Measurements from ENCODE around the gene AQP12A.

DNA sequence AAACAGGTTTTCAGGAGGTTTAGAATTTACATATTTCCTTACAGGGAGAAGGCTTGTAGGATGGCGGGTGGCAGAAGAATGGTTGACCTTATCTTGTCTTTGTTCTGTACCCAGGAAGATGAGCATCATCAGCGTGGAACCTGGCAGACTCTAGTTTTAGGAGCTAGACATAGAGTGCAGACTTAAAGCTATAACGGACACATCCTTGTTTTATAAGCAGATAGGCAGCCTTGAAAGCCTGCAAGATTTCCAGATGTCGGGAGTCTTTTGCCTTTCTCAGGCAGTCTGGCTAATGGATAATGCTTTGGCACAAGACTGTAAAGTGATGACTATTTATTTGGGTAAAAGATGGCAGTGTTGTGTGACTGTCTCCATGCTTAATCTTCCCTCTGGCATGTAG is 20.7 kb upstream of the AQP12A start:
- TF ChIP-seq, protein P1, sequence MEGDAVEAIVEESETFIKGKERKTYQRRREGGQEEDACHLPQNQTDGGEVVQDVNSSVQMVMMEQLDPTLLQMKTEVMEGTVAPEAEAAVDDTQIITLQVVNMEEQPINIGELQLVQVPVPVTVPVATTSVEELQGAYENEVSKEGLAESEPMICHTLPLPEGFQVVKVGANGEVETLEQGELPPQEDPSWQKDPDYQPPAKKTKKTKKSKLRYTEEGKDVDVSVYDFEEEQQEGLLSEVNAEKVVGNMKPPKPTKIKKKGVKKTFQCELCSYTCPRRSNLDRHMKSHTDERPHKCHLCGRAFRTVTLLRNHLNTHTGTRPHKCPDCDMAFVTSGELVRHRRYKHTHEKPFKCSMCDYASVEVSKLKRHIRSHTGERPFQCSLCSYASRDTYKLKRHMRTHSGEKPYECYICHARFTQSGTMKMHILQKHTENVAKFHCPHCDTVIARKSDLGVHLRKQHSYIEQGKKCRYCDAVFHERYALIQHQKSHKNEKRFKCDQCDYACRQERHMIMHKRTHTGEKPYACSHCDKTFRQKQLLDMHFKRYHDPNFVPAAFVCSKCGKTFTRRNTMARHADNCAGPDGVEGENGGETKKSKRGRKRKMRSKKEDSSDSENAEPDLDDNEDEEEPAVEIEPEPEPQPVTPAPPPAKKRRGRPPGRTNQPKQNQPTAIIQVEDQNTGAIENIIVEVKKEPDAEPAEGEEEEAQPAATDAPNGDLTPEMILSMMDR (IDR thresholded peaks at IDR 0.05 in 2 of 3, conservative IDR thresholded peaks at IDR 0.05 in 1 of 3; ENCODE audit: borderline replicate concordance in 1 of 3, insufficient read depth in 1 of 3, low read depth in 2 of 3, low read length in 2 of 3) = no peak
- no peak for TF ChIP-seq EZH2 (IDR thresholded peaks at IDR 0.05)

Measured in HCT116 (cell line).